SK-N-MC (cell line): ENCODE data around the gene PDE5A.

ENCODE experiments used
- DNase-seq: peaks from one replicate; pipeline ENCODE4 v3.0.0-alpha.2; 2011; ENCODE audit warnings: low read depth, low spot score
- H3K27ac ChIP-seq: fragments of 200-600 bp; sonication (generic); 2 replicates; pipeline ENCODE4 v1.5.1; 2016; ENCODE audit warnings: mixed run types
- H3K36me3 ChIP-seq: fragments of 200-600 bp; sonication (generic); 2 replicates; pipeline ENCODE4 v1.6.1; 2017; ENCODE audit warnings: antibody characterized with exemption, low read length, mixed read lengths; ENCODE audit not compliant: insufficient read depth
- H3K4me3 ChIP-seq: fragments of 200-600 bp; sonication (generic); 2 replicates; pipeline ENCODE4 v1.5.1; 2016
- H3K9ac ChIP-seq: fragments of 200-600 bp; sonication (generic); 2 replicates; pipeline ENCODE4 v1.8.0; 2017; ENCODE audit warnings: mixed run types, mixed read lengths; ENCODE audit not compliant: insufficient read length
- H3K9me3 ChIP-seq: fragments of 200-600 bp; sonication (generic); 2 replicates; pipeline ENCODE4 v1.6.1; 2017; ENCODE audit warnings: low read depth, mild to moderate bottlenecking, antibody characterized with exemption, low read length, moderate library complexity, mixed read lengths
- EZH2 ChIP-seq: fragments of 200-600 bp; sonication (generic); IDR thresholded peaks from one replicate; pipeline ENCODE4 v1.6.1; 2017; ENCODE audit warnings: antibody characterized with exemption
- FOXP2 ChIP-seq: optimal IDR thresholded peaks from 2 replicates; pipeline ENCODE3; 2011; ENCODE audit warnings: mild to moderate bottlenecking, moderate library complexity; ENCODE audit not compliant: insufficient read depth; ENCODE audit errors: extremely low read length, control extremely low read depth
- POLR2AphosphoS5 ChIP-seq: IDR thresholded peaks from 2 replicates; pipeline ENCODE4 v1.6.1; 2012; ENCODE audit warnings: mild to moderate bottlenecking, low read depth, low read length, borderline replicate concordance

PDE5A gene

GRCh38 chr4:119632216-119632615, 3.6 kb upstream of the PDE5A start:
- Histone ChIP-seq H3K27ac (no peak overlapping the region), H3K36me3 (no peaks in the 10 kb centered on the region), H3K9ac (no peak overlapping the region), H3K9me3 (no peaks in the 10 kb centered on the region), H3K4me3 (no peak overlapping the region)
- TF ChIP-seq POLR2AphosphoS5 (no peak), FOXP2 (no peak), EZH2 (no peak)
- DNase-seq = no peak

DNA sequence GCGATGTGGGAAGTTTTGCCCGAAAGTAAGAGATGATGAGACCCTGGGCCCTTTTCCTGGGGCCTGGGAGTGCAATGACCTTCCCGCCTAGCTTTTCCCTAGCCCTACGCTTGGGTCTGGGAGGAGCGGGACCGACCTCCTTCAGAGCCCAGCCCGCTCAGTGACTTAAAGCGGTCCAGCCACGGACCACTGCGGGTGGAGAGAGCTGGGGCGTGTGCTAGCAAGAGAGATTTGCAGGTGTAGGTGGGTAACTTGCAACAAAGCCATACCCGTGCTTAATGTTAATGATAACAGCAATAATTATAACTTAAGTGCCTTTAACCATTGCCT, 503 bp upstream of the PDE5A start:
- H3K36me3 ChIP-seq = no peaks in the 10 kb centered on the region
- no peak for DNase-seq
- H3K9me3 ChIP-seq = no peaks in the 10 kb centered on the region
- no peak for TF ChIP-seq EZH2
- TF ChIP-seq FOXP2 = no peak
- no peak for TF ChIP-seq POLR2AphosphoS5
- H3K27ac ChIP-seq = no peak overlapping the region
- peak overlapping the region; percentile 91 for H3K4me3 ChIP-seq
- no peak overlapping the region for H3K9ac ChIP-seq

GRCh38 chr4:119627267-119628255, 1.0 kb downstream of the PDE5A start:
- Histone ChIP-seq H3K27ac (no peak overlapping the region), H3K9ac (no peak overlapping the region), H3K9me3 (no peaks in the 10 kb centered on the region), H3K4me3 (peak overlapping the region; percentile 91), H3K36me3 (no peaks in the 10 kb centered on the region)
- no peak for TF ChIP-seq FOXP2
- TF ChIP-seq EZH2 = no peak
- no peak for TF ChIP-seq POLR2AphosphoS5
- no peak for DNase-seq

DNA sequence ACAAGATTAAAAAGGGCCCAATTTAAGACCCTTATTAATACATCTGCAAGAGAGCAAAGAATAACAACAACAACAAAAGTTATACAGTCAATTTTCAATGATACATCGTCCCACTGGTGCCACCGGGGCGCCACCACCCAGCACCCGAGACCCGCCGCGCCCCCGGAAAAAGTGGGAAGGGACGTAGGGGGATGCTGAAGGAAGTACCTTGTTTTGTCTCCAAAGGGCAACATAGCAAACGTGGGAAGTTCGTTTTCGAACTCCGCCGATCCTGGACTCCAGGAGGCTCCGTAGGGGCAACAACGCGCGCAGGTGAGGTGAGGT, 1.7 kb downstream of the PDE5A start:
- Histone ChIP-seq H3K9ac (no peak overlapping the region), H3K4me3 (peak overlapping the region; percentile 91), H3K9me3 (no peaks in the 10 kb centered on the region), H3K27ac (no peak overlapping the region), H3K36me3 (no peaks in the 10 kb centered on the region)
- no peak for TF ChIP-seq FOXP2
- TF ChIP-seq EZH2 = no peak
- TF ChIP-seq POLR2AphosphoS5 = no peak
- DNase-seq = no peak

DNA sequence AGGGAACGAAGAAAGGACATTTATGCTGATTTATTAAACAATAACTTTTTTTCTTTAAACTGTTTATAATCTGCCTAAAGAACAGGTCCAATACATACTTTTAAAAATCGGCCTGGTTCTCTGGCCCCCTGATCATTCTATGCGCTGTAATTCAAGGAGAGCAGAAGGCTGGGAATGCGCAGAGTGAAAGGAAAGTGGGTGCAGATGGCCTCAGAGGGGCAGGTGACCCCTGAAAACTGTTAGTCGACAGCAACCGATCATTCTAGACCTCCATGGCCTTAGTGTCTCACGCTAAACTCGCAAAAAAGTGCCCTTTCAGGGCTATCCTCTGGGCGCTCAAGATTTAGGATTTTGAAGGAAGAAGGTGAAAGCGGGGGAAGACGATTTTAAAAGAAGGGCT, 2.2 kb downstream of the PDE5A start:
- Histone ChIP-seq H3K36me3 (no peaks in the 10 kb centered on the region), H3K9me3 (no peaks in the 10 kb centered on the region), H3K27ac (no peak overlapping the region), H3K4me3 (no peak overlapping the region; the same call in 1 of the 2 replicates), H3K9ac (no peak overlapping the region)
- DNase-seq = no peak
- no peak for TF ChIP-seq EZH2
- TF ChIP-seq FOXP2 = no peak
- no peak for TF ChIP-seq POLR2AphosphoS5

- Histone ChIP-seq H3K9me3 (no peaks in the 10 kb centered on the region), H3K4me3 (no peak overlapping the region), H3K36me3 (no peaks in the 10 kb centered on the region), H3K27ac (no peak overlapping the region), H3K9ac (no peak overlapping the region)
- no peak for TF ChIP-seq POLR2AphosphoS5
- no peak for TF ChIP-seq FOXP2
- no peak for TF ChIP-seq EZH2
- DNase-seq = no peak
Observed at GRCh38 chr4:119625761-119626160, 2.8 kb downstream of the PDE5A start.

DNA sequence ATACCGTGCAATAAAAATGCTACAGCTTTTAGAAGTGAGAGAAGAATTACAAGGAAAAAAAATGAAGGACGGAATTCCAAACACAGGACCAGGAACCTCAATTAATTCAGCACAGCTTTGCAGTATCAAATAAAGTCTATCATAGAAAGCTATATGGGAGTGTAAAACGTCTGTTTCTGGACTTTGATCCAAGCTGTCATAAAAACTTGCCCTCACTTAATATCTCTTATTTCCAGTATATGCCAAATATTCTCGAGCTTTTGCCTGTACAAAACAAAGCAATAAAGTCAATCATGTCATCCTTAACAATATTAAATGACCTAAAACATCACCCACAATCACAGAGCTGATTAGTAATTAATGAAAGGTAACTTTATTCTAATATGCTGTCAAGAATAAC, 4.2 kb downstream of the PDE5A start:
- no peak overlapping the region for H3K27ac ChIP-seq
- no peak overlapping the region for H3K9ac ChIP-seq
- TF ChIP-seq POLR2AphosphoS5 (no peak), EZH2 (no peak), FOXP2 (no peak)
- H3K36me3 ChIP-seq = no peaks in the 10 kb centered on the region
- no peak for DNase-seq
- no peak overlapping the region for H3K4me3 ChIP-seq
- H3K9me3 ChIP-seq = no peaks in the 10 kb centered on the region

- no peaks in the 10 kb centered on the region for H3K9me3 ChIP-seq
- DNase-seq = no peak
- no peak overlapping the region for H3K4me3 ChIP-seq
- H3K36me3 ChIP-seq = no peaks in the 10 kb centered on the region
- H3K27ac ChIP-seq = no peak overlapping the region
- no peak overlapping the region for H3K9ac ChIP-seq
- TF ChIP-seq FOXP2 (no peak), EZH2 (no peak), POLR2AphosphoS5 (no peak)
Observed at GRCh38 chr4:119623025-119623424, 5.6 kb downstream of the PDE5A start.

- no peak overlapping the region for H3K4me3 ChIP-seq
- TF ChIP-seq EZH2 (no peak), POLR2AphosphoS5 (no peak), FOXP2 (no peak)
- H3K9ac ChIP-seq = no peak overlapping the region
- no peak overlapping the region for H3K27ac ChIP-seq
- no peaks in the 10 kb centered on the region for H3K9me3 ChIP-seq
- H3K36me3 ChIP-seq = no peaks in the 10 kb centered on the region
- DNase-seq = no peak
Observed at GRCh38 chr4:119615068-119615719, 13.4 kb downstream of the PDE5A start.
